Gastroesophageal sphincter (tissue), 3 donors: Measurements from ENCODE around the gene EEA1.

ENCODE experiments used
- CTCF ChIP-seq, 4 experiments: fragments of 200-600 bp in 2 of 4; fragments of 450-650 bp in 2 of 4; sonication (generic) in 1 of 4; IDR thresholded peaks; one replicate each; pipeline ENCODE4 v1.5.1; 2017 to 2019; ENCODE audit warnings: antibody characterized with exemption in 4 of 4, mild to moderate bottlenecking in 2 of 4, moderate library complexity in 2 of 4
- POLR2A ChIP-seq, 2 donors: fragments of 450-650 bp; IDR thresholded peaks; one replicate each; pipeline ENCODE4 v1.6.1; 2017; ENCODE audit warnings: antibody characterized with exemption in 2 of 2, mild to moderate bottlenecking in 2 of 2, moderate library complexity in 1 of 2
- POLR2AphosphoS5 ChIP-seq: sonication (generic); formaldehyde crosslinking; IDR thresholded peaks from one replicate; pipeline ENCODE4 v1.6.1; 2017; ENCODE audit warnings: antibody characterized with exemption

DNA sequence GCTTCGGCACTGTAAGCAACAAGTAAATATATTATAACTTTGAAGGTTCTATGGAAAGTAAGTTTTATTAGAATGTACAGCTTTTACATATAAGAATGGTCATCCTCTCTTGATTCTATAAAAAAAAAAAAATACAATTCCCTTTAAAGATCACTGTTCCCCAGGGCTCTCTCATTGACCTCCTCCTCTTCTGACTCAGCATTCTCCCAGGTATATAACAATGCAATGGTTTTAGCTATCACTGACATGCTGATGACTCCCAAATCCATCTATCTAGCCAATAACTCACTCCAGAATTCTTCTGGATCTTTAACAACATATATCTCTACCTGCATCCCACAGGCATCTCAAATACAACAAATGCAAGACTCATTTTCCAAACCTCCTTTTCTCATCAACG, 62.7 kb downstream of the EEA1 start:
- TF ChIP-seq CTCF (IDR thresholded peaks at IDR 0.05) (no peak), POLR2A (IDR thresholded peaks at IDR 0.05) (no peak), POLR2AphosphoS5 (no peak)
